Measurements from ENCODE around the gene RNASE11.

- no peak for TF ChIP-seq CTCF (IDR thresholded peaks at IDR 0.05; ENCODE audit: low read length)
- no peak for TF ChIP-seq EZH2 (IDR thresholded peaks at IDR 0.05; ENCODE audit: borderline replicate concordance, low read length)
Measured at GRCh38 chr14:20559461-20559904, 28.3 kb downstream of the RNASE11 start.
